NCI-H774 (cell line): ENCODE data around the gene TTC16.
A peak's percentile ranks its signal among the peaks of the same experiment; 100 is the strongest.
"Not testable (repeated sequence)": the region's sequence is repeated elsewhere in the genome, so short reads cannot be mapped to it uniquely, and the experiment has no call there.

Experiments
- DNase-seq: peaks from one replicate; lab custom pipeline; 2025; lab: John Stamatoyannopoulos, UW

The TTC16 gene

GRCh38 chr9:127769101-127769500 lies 53.2 kb downstream of the TTC16 start:
- DNase-seq = no peak

- no peak for DNase-seq
Measured at GRCh38 chr9:127769929-127770582, 54.2 kb downstream of the TTC16 start.

- DNase-seq = no peak
Measured at GRCh38 chr9:127770583-127770904, 54.7 kb downstream of the TTC16 start.

GRCh38 chr9:127770905-127771569 lies 55.2 kb downstream of the TTC16 start:
- DNase-seq = peak; percentile 99

- DNase-seq = no peak
Measured at GRCh38 chr9:127771570-127772189, 55.8 kb downstream of the TTC16 start.

- DNase-seq = no peak
Measured at GRCh38 chr9:127772603-127773002, 56.7 kb downstream of the TTC16 start.

- no peak for DNase-seq
Measured at GRCh38 chr9:127773272-127773671, 57.4 kb downstream of the TTC16 start.

GRCh38 chr9:127773981-127774380 lies 58.1 kb downstream of the TTC16 start:
- no peak for DNase-seq

- DNase-seq = no peak
Measured at GRCh38 chr9:127776195-127776923, 60.5 kb downstream of the TTC16 start.

- no peak for DNase-seq
Measured at GRCh38 chr9:127776924-127777289, 61.0 kb downstream of the TTC16 start.

GRCh38 chr9:127777368-127777980 lies 61.6 kb downstream of the TTC16 start:
- no peak for DNase-seq

- DNase-seq = no peak
Measured at GRCh38 chr9:127778280-127779135, 62.6 kb downstream of the TTC16 start, which contains the start of gene SH2D3C. TSS of gene SH2D3C (minus strand) at chr9:127778666. CDS start at chr9:127778627, 39 bp downstream.

- no peak for DNase-seq
Measured at GRCh38 chr9:127779136-127779981, 63.5 kb downstream of the TTC16 start.

GRCh38 chr9:127780126-127780885 lies 64.4 kb downstream of the TTC16 start:
- no peak for DNase-seq

- DNase-seq = not testable (repeated sequence)
Measured at GRCh38 chr9:127780909-127781308, 65.0 kb downstream of the TTC16 start.
